HepG2 (cell line): Measurements from ENCODE around the gene AATF. TPM values are rescaled to one million over a fixed set of nuclear protein-coding genes. Genes with fewer than 3 reads are reported as not detected.
A peak's percentile ranks its signal among the peaks of the same experiment; 100 is the strongest.

Experiments used
- AGO2 ChIP-seq: fragments of 200-400 bp; formaldehyde crosslinking; optimal IDR thresholded peaks from 2 replicates; pipeline ENCODE3; 2017; ENCODE audit warnings: mild to moderate bottlenecking, low read depth, low read length, moderate library complexity
- FOXO4 ChIP-seq: sonication (generic); formaldehyde crosslinking; conservative IDR thresholded peaks from 2 replicates; pipeline ENCODE4 v1.8.1; 2023; ENCODE audit warnings: missing genetic modification reagents
- HINFP ChIP-seq: sonication (generic); formaldehyde crosslinking; IDR thresholded peaks from 2 replicates; pipeline ENCODE4 v1.4.0; 2020; ENCODE audit warnings: low read depth, mild to moderate bottlenecking, missing genetic modification reagents
- HOXA3 ChIP-seq: sonication (generic); formaldehyde crosslinking; IDR thresholded peaks from 2 replicates; pipeline ENCODE4 v1.5.0; 2020; ENCODE audit warnings: missing genetic modification reagents
- IRX3 ChIP-seq: sonication (generic); formaldehyde crosslinking; IDR thresholded peaks from 2 replicates; pipeline ENCODE4 v1.8.1; 2023; ENCODE audit warnings: mild to moderate bottlenecking, low read depth, missing genetic modification reagents, borderline replicate concordance
- KLF11 ChIP-seq: IDR thresholded peaks from 2 replicates; pipeline ENCODE4 v1.6.1; 2016; ENCODE audit warnings: missing compliant biosample characterization
- KLF12 ChIP-seq: sonication (generic); formaldehyde crosslinking; IDR thresholded peaks from 2 replicates; pipeline ENCODE4 v1.4.0; 2020; ENCODE audit warnings: missing genetic modification reagents, borderline replicate concordance
- NCOA1 ChIP-seq: sonication (generic); formaldehyde crosslinking; IDR thresholded peaks from 2 replicates; pipeline ENCODE4 v1.9.0; 2021; ENCODE audit warnings: missing genetic modification reagents
- NFIC ChIP-seq: IDR thresholded peaks from 2 replicates; pipeline ENCODE4 v1.6.1; 2012; ENCODE audit warnings: mild to moderate bottlenecking, low read length, inconsistent platforms
- POLR2A ChIP-seq, 2 experiments: IDR thresholded peaks; 2 replicates each; pipeline ENCODE4 v1.6.1; 2011; ENCODE audit warnings: low read depth in 2 of 2, low read length in 2 of 2, mild to moderate bottlenecking in 1 of 2, moderate library complexity in 1 of 2; ENCODE audit not compliant: insufficient read depth in 1 of 2
- RBAK ChIP-seq: sonication (generic); formaldehyde crosslinking; IDR thresholded peaks from 2 replicates; pipeline ENCODE4 v1.5.1; 2020; ENCODE audit warnings: mild to moderate bottlenecking, missing genetic modification reagents
- RELA ChIP-seq: sonication (generic); formaldehyde crosslinking; IDR thresholded peaks from 2 replicates; pipeline ENCODE4 v1.4.0; 2020; ENCODE audit warnings: missing genetic modification reagents
- THAP11 ChIP-seq: IDR thresholded peaks from 2 replicates; pipeline ENCODE4 v1.6.1; 2016; ENCODE audit warnings: missing biosample characterization, missing genetic modification reagents
- ZBTB39 ChIP-seq: sonication (generic); formaldehyde crosslinking; IDR thresholded peaks from 2 replicates; pipeline ENCODE4 v1.5.0; 2020; ENCODE audit warnings: missing genetic modification reagents
- ZHX1 ChIP-seq: sonication (generic); formaldehyde crosslinking; IDR thresholded peaks from 2 replicates; pipeline ENCODE4 v1.8.1; 2022; ENCODE audit warnings: low read depth, mild to moderate bottlenecking, missing genetic modification reagents
- ZNF18 ChIP-seq: sonication (generic); formaldehyde crosslinking; IDR thresholded peaks from 2 replicates; pipeline ENCODE4 v1.8.0; 2022; ENCODE audit warnings: mild to moderate bottlenecking, missing genetic modification reagents; ENCODE audit not compliant: insufficient replicate concordance
- ZNF317 ChIP-seq: sonication (generic); formaldehyde crosslinking; IDR thresholded peaks from 2 replicates; pipeline ENCODE4 v1.5.0; 2020; ENCODE audit warnings: mild to moderate bottlenecking, missing genetic modification reagents
- ZNF775 ChIP-seq: sonication (generic); formaldehyde crosslinking; IDR thresholded peaks from 2 replicates; pipeline ENCODE4 v1.4.0; 2020; ENCODE audit warnings: missing genetic modification reagents, mild to moderate bottlenecking, moderate library complexity, borderline replicate concordance
- ZNF777 ChIP-seq: sonication (generic); formaldehyde crosslinking; IDR thresholded peaks from 2 replicates; pipeline ENCODE4 v1.4.0; 2020; ENCODE audit warnings: missing genetic modification reagents
- ZNF878 ChIP-seq: sonication (generic); formaldehyde crosslinking; IDR thresholded peaks from 2 replicates; pipeline ENCODE4 v1.8.1; 2023; ENCODE audit warnings: mild to moderate bottlenecking, missing genetic modification reagents, moderate library complexity
- polyA plus RNA-seq, 8 experiments: library from polyadenylated mRNA; depleted of rRNA in 3 of 8; stranded (reverse) in 7 of 8; unstranded in 1 of 8; fragments of >200 nt; fragmentation: Illumina TruSeq in 4 of 8; extraction: Trizol in 4 of 8; gene quantifications; 2 replicates each; pipeline versions ENCODE4 v1.2.1 to v1.2.3, GENCODE V29; 2011 to 2016; ENCODE audit warnings: low read depth in 4 of 8, missing spikeins in 1 of 8, mixed read lengths in 1 of 8; ENCODE audit not compliant: insufficient read depth in 1 of 8
- total RNA-seq, 5 experiments: library from RNA; depleted of rRNA; stranded (reverse); fragments of >200 nt; fragmentation: Illumina TruSeq; extraction: Trizol; gene quantifications; 2 replicates each; pipeline ENCODE4 v1.2.3, GENCODE V29; 2016; ENCODE audit warnings: low read depth in 1 of 5

The AATF gene
- total and polyA plus RNA-seq, 2 of the 13 experiments (the other 11 are each of a cell fraction or from before 2014, with no cell fraction given): 9.1 to 53.3 TPM

- TF ChIP-seq AGO2 (peak; percentile 81), HINFP (CRISPR knock-in tag) (peak; percentile 88), ZNF317 (CRISPR knock-in tag) (peak; percentile 90), NCOA1 (CRISPR knock-in tag) (peak; percentile 90), NFIC (no peak), ZNF775 (CRISPR knock-in tag) (peak; percentile 87; the same call in 1 of the 2 replicates), ZBTB39 (peak; percentile 70; the same call in 1 of the 2 replicates), THAP11 (CRISPR knock-in tag) (peak; percentile 86), IRX3 (CRISPR knock-in tag) (peak; percentile 98), RELA (peak; percentile 70; the same call in 1 of the 2 replicates), POLR2A (IDR thresholded peaks at IDR 0.05; ENCODE audit: insufficient read depth in 1 of 2, low read depth in 2 of 2, low read length in 2 of 2) (peak; percentile 81 to 85), KLF11 (CRISPR knock-in tag) (peak; percentile 99), ZNF18 (CRISPR knock-in tag) (peak; percentile 98), FOXO4 (CRISPR knock-in tag) (peak; percentile 95; the same call in 1 of the 2 replicates), HOXA3 (peak; percentile 94), ZHX1 (CRISPR knock-in tag) (peak; percentile 90), ZNF777 (CRISPR knock-in tag) (peak; percentile 84), KLF12 (peak; percentile 84; the same call in 1 of the 2 replicates), ZNF878 (CRISPR knock-in tag) (peak; percentile 99), RBAK (CRISPR knock-in tag) (peak; percentile 80)
Observed at GRCh38 chr17:36948717-36949460, at the start of gene AATF (continued).
